GM23338 (cell line): ENCODE results near the gene FRMPD1. TPM values are rescaled to one million over a fixed set of nuclear protein-coding genes. Genes with fewer than 3 reads are reported as not detected.

Experiments used
- ATAC-seq: fragments of 200-7000 bp; cut with Tn5 transposase; 3 replicates; pipeline ENCODE4 v1.9.1; 2020
- DNase-seq: peaks from one replicate; pipeline ENCODE4 v3.0.0-alpha.2; 2015; ENCODE audit warnings: low spot score
- H2AFZ ChIP-seq: fragments of 200-600 bp; sonication (generic); 2 replicates; pipeline ENCODE4 v1.8.0; 2016; ENCODE audit warnings: antibody characterized with exemption, mild to moderate bottlenecking, moderate library complexity
- H3F3A ChIP-seq: fragments of 200-600 bp; sonication (generic); replicated peaks from 2 replicates; pipeline ENCODE4 v1.8.0; 2017; ENCODE audit warnings: antibody characterized with exemption, mixed run types, low read depth
- H3K27ac ChIP-seq: fragments of 200-600 bp; sonication (generic); 2 replicates; pipeline ENCODE4 v1.6.1; 2016; ENCODE audit warnings: low read depth
- H3K27me3 ChIP-seq: fragments of 200-600 bp; sonication (generic); 2 replicates; pipeline ENCODE4 v1.8.0; 2016; ENCODE audit warnings: mild to moderate bottlenecking, mixed run types, moderate library complexity; ENCODE audit not compliant: insufficient read depth
- H3K36me3 ChIP-seq: fragments of 200-600 bp; sonication (generic); 2 replicates; pipeline ENCODE4 v1.8.0; 2016; ENCODE audit warnings: mild to moderate bottlenecking; ENCODE audit not compliant: insufficient read depth
- H3K4me1 ChIP-seq: fragments of 200-600 bp; sonication (generic); 2 replicates; pipeline ENCODE4 v1.8.0; 2016; ENCODE audit warnings: mild to moderate bottlenecking, moderate library complexity; ENCODE audit not compliant: insufficient read depth
- H3K4me2 ChIP-seq: fragments of 200-600 bp; sonication (generic); 2 replicates; pipeline ENCODE4 v1.7.1; 2017; ENCODE audit warnings: mixed run types
- H3K4me3 ChIP-seq: fragments of 200-600 bp; sonication (generic); 2 replicates; pipeline ENCODE4 v1.6.1; 2016; ENCODE audit warnings: mixed run types
- H3K79me2 ChIP-seq: fragments of 200-600 bp; sonication (generic); replicated peaks from 2 replicates; pipeline ENCODE4 v1.8.0; 2017; ENCODE audit warnings: mild to moderate bottlenecking; ENCODE audit not compliant: insufficient read depth
- H3K9me2 ChIP-seq: fragments of 200-600 bp; sonication (generic); 2 replicates; pipeline ENCODE4 v1.8.0; 2017; ENCODE audit not compliant: insufficient read depth
- H4K20me1 ChIP-seq: fragments of 200-600 bp; sonication (generic); replicated peaks from 2 replicates; pipeline ENCODE4 v1.8.0; 2017; ENCODE audit warnings: mild to moderate bottlenecking; ENCODE audit not compliant: insufficient read depth
- H3K27ac Mint-ChIP-seq: 2 replicates; pipeline ENCODE4 v1.8.0; 2020; ENCODE audit warnings: inconsistent platforms, mild to moderate bottlenecking, moderate library complexity, mixed read lengths
- H3K27me3 Mint-ChIP-seq: 3 replicates; pipeline ENCODE4 v1.8.0; 2022; ENCODE audit warnings: low read depth, mild to moderate bottlenecking, moderate library complexity, mixed read lengths, inconsistent platforms; ENCODE audit not compliant: insufficient read depth, poor library complexity
- H3K36me3 Mint-ChIP-seq: 3 replicates; pipeline ENCODE4 v1.8.0; 2021; ENCODE audit warnings: low read depth, mild to moderate bottlenecking, inconsistent platforms, moderate library complexity, mixed read lengths
- H3K4me1 Mint-ChIP-seq: 3 replicates; pipeline ENCODE4 v1.8.0; 2020; ENCODE audit warnings: mild to moderate bottlenecking, inconsistent platforms, mixed read lengths
- H3K4me3 Mint-ChIP-seq: 3 replicates; pipeline ENCODE4 v1.8.0; 2021; ENCODE audit warnings: moderate library complexity, mild to moderate bottlenecking, inconsistent platforms, mixed read lengths
- H3K9me3 Mint-ChIP-seq: 3 replicates; pipeline ENCODE4 v1.8.0; 2020; ENCODE audit warnings: moderate library complexity, mild to moderate bottlenecking, inconsistent platforms, mixed read lengths
- CREB1 ChIP-seq: fragments of 250-450 bp; sonication (Bioruptor Pico); IDR thresholded peaks from 2 replicates; pipeline ENCODE4 v1.5.0; 2020; ENCODE audit warnings: low read depth, mild to moderate bottlenecking, moderate library complexity
- EZH2 ChIP-seq: fragments of 200-600 bp; sonication (generic); IDR thresholded peaks from one replicate; pipeline ENCODE4 v1.8.0; 2017; ENCODE audit warnings: antibody characterized with exemption, mild to moderate bottlenecking, low read depth; ENCODE audit not compliant: unreplicated experiment
- POLR2AphosphoS5 ChIP-seq: IDR thresholded peaks from 2 replicates; pipeline ENCODE4 v1.6.1; 2016; ENCODE audit warnings: antibody characterized with exemption, low read depth
- ZNF331 ChIP-seq: fragments of 250-450 bp; sonication (Bioruptor Pico); IDR thresholded peaks from 2 replicates; pipeline ENCODE4 v1.5.0; 2020; ENCODE audit warnings: low read depth, mild to moderate bottlenecking, moderate library complexity
- ZNF462 ChIP-seq: fragments of 250-450 bp; sonication (Bioruptor Pico); IDR thresholded peaks from 2 replicates; pipeline ENCODE4 v1.5.0; 2020; ENCODE audit warnings: mild to moderate bottlenecking, moderate library complexity
- polyA plus RNA-seq: library from polyadenylated mRNA; unstranded; fragments of >200 nt; fragmentation: Nextera tagmentation; extraction: Ambion mirVana; gene quantifications from 2 replicates; pipeline ENCODE4 v1.2.1, GENCODE V29; 2016
- total RNA-seq: library from RNA; depleted of rRNA; stranded (reverse); fragments of >200 nt; shearing (Covaris generic); gene quantifications from 2 replicates; pipeline ENCODE4 v1.2.3, GENCODE V29; 2014

The FRMPD1 gene
- total and polyA plus RNA-seq, 2 experiments from 2014 or later = 0.23 to 0.63 TPM

- peak overlapping the region; percentile 74; the same call in 1 of the 2 replicates for H2AFZ ChIP-seq
- H3K9me2 ChIP-seq = no peaks in the 10 kb centered on the region
- DNase-seq (no peak), ATAC-seq (no peak)
- H3K9me3 Mint-ChIP-seq = no peaks in the 10 kb centered on the region
- no peak overlapping the region for H3K4me3 ChIP-seq
- H3K4me1 ChIP-seq = peaks cover 15% of the 10 kb centered on the region
- peaks cover 30% of the 10 kb centered on the region for H3K4me1 Mint-ChIP-seq
- TF ChIP-seq ZNF462 (CRISPR knock-in tag) (no peak), EZH2 (no peak), POLR2AphosphoS5 (no peak), ZNF331 (CRISPR knock-in tag) (no peak)
- H3K79me2 ChIP-seq = no peaks in the 10 kb centered on the region
- no peak overlapping the region for H3K27ac Mint-ChIP-seq
- H3K36me3 ChIP-seq = no peaks in the 10 kb centered on the region
- no peaks in the 10 kb centered on the region for H3K27me3 Mint-ChIP-seq
- H4K20me1 ChIP-seq = no peaks in the 10 kb centered on the region
- no peak overlapping the region for H3K4me2 ChIP-seq
- no peaks in the 10 kb centered on the region for H3K27me3 ChIP-seq
- no peaks in the 10 kb centered on the region for H3K36me3 Mint-ChIP-seq
- no peak overlapping the region for H3K27ac ChIP-seq
- no peaks in the 10 kb centered on the region for H3F3A ChIP-seq
- no peak overlapping the region for H3K4me3 Mint-ChIP-seq
Observed at GRCh38 chr9:37625758-37626147, 25.0 kb upstream of the FRMPD1 start.

GRCh38 chr9:37626708-37627292 lies 24.0 kb upstream of the FRMPD1 start:
- peaks cover 30% of the 10 kb centered on the region for H3K4me1 Mint-ChIP-seq
- H3K4me3 ChIP-seq = no peak overlapping the region
- no peaks in the 10 kb centered on the region for H3K36me3 ChIP-seq
- H3K4me1 ChIP-seq = peaks cover 15% of the 10 kb centered on the region
- no peaks in the 10 kb centered on the region for H3K79me2 ChIP-seq
- no peak overlapping the region for H3K4me3 Mint-ChIP-seq
- no peaks in the 10 kb centered on the region for H3K36me3 Mint-ChIP-seq
- no peaks in the 10 kb centered on the region for H3F3A ChIP-seq
- DNase-seq = no peak
- H4K20me1 ChIP-seq = no peaks in the 10 kb centered on the region
- peak overlapping the region; percentile 80 for H2AFZ ChIP-seq
- H3K27me3 ChIP-seq = no peaks in the 10 kb centered on the region
- no peaks in the 10 kb centered on the region for H3K27me3 Mint-ChIP-seq
- ATAC-seq = peak; percentile 34; the same call in 2 of the 3 replicates
- H3K4me2 ChIP-seq = no peak overlapping the region
- no peaks in the 10 kb centered on the region for H3K9me3 Mint-ChIP-seq
- no peaks in the 10 kb centered on the region for H3K9me2 ChIP-seq
- H3K27ac Mint-ChIP-seq = no peak overlapping the region
- H3K27ac ChIP-seq = no peak overlapping the region
- TF ChIP-seq ZNF462 (CRISPR knock-in tag) (no peak), POLR2AphosphoS5 (no peak), CREB1 (CRISPR knock-in tag) (no peak)
